ENCODE data around the gene PHACTR3.

- TF ChIP-seq CTCF (IDR thresholded peaks at IDR 0.05) (no peak), EZH2 (IDR thresholded peaks at IDR 0.05) (no peak)
These were observed 25.6 kb upstream of the PHACTR3 start for GRCh38 chr20:59578436-59579403.

All from neural progenitor cell (in vitro differentiated cells).